Measurements from ENCODE around the gene CPA2.
"Not testable (repeated sequence)": the region's sequence is repeated elsewhere in the genome, so short reads cannot be mapped to it uniquely, and the experiment has no call there.

CPA2 gene

GRCh38 chr7:130321542-130322229, 55.0 kb downstream of the CPA2 start:
- not testable (repeated sequence) for DNase-seq

GRCh38 chr7:130322615-130323014, 56.0 kb downstream of the CPA2 start:
- no peak for DNase-seq

GRCh38 chr7:130324306-130324943, 57.8 kb downstream of the CPA2 start:
- no peak for DNase-seq

- no peak for DNase-seq
These were observed 63.0 kb downstream of the CPA2 start for GRCh38 chr7:130329681-130330080.

GRCh38 chr7:130332259-130333053, 65.8 kb downstream of the CPA2 start:
- no peak for DNase-seq

- DNase-seq: no peak
These were observed 67.2 kb downstream of the CPA2 start for GRCh38 chr7:130333832-130334231.

GRCh38 chr7:130334274-130334673, 67.6 kb downstream of the CPA2 start:
- DNase-seq: no peak

- no peak for DNase-seq
These were observed 70.8 kb downstream of the CPA2 start for GRCh38 chr7:130337410-130337971.

- DNase-seq: no peak
These were observed 71.6 kb downstream of the CPA2 start for GRCh38 chr7:130338233-130338632.
